Heart left ventricle (tissue), 16 donors: ENCODE measurements around the gene SNRPA1. TPM values are rescaled to one million over a fixed set of nuclear protein-coding genes. Genes with fewer than 3 reads are reported as not detected.

Source experiments
- ATAC-seq, 4 donors: fragments of 200-7000 bp; cut with Tn5 transposase; one replicate each; pipeline ENCODE4 v1.9.1; 2020 to 2022; ENCODE audit warnings: moderate library complexity in 4 of 4, mild to moderate bottlenecking in 3 of 4, moderate number of reproducible peaks in 1 of 4
- DNase-seq, 5 donors: peaks; one replicate each; pipeline ENCODE4 v3.0.0-alpha.2; 2020
- H3K27ac ChIP-seq, 12 donors: fragments of 200-600 bp; sonication (generic) in 4 of 12; one replicate each; pipeline versions ENCODE4 v1.5.0 to v1.8.0; 2016 to 2022; ENCODE audit warnings: mild to moderate bottlenecking in 2 of 12
- H3K27me3 ChIP-seq, 9 donors: fragments of 200-600 bp; sonication (generic) in 2 of 9; one replicate each; pipeline versions ENCODE4 v1.5.1 to v1.8.0; 2016 to 2022; ENCODE audit warnings: mild to moderate bottlenecking in 3 of 9
- H3K36me3 ChIP-seq, 9 donors: fragments of 200-600 bp; sonication (generic) in 2 of 9; one replicate each; pipeline versions ENCODE4 v1.5.0 to v1.8.0; 2018 to 2022; ENCODE audit warnings: mild to moderate bottlenecking in 2 of 9
- H3K4me1 ChIP-seq, 12 donors: fragments of 200-600 bp; sonication (generic) in 4 of 12; one replicate each; pipeline versions ENCODE4 v1.5.0 to v1.8.0; 2016 to 2022; ENCODE audit warnings: mild to moderate bottlenecking in 3 of 12
- H3K4me3 ChIP-seq, 12 donors: fragments of 200-600 bp; sonication (generic) in 4 of 12; one replicate each; pipeline versions ENCODE4 v1.5.0 to v1.8.0; 2017 to 2022; ENCODE audit warnings: mild to moderate bottlenecking in 9 of 12, moderate library complexity in 4 of 12
- H3K9me3 ChIP-seq, 12 donors: fragments of 200-600 bp; sonication (generic) in 4 of 12; one replicate each; pipeline versions ENCODE4 v1.5.0 to v1.8.0; 2016 to 2022; ENCODE audit warnings: mild to moderate bottlenecking in 1 of 12
- CTCF ChIP-seq, 12 donors: fragments of 200-600 bp; sonication (generic) in 4 of 12; IDR thresholded peaks; one replicate each; pipeline versions ENCODE4 v1.5.0 to v1.8.0; 2018 to 2022; ENCODE audit warnings: antibody characterized with exemption in 12 of 12, mild to moderate bottlenecking in 5 of 12
- POLR2A ChIP-seq, 2 donors: fragments of 450-650 bp; IDR thresholded peaks; one replicate each; pipeline ENCODE4 v1.6.1; 2017; ENCODE audit warnings: antibody characterized with exemption in 2 of 2, mild to moderate bottlenecking in 2 of 2, moderate library complexity in 2 of 2
- WGBS, 4 donors: extraction: QIAGEN DNeasy Blood & Tissue Kit in 2 of 4; methylation state at CpG; one replicate each; pipeline versions ENCODE4 v1.1.5 to v1.1.7; 2013 to 2018; 5-methylcytosine and 5-hydroxymethylcytosine counted together
- intact Hi-C, 10 donors: fragments of 100-400 bp; cut with DNase I; formaldehyde crosslinking; loops; one replicate each; pipeline versions ENCODE4 v1.11.1 to v1.14.2; 2022
- polyA plus RNA-seq, 2 donors: library from polyadenylated mRNA; stranded (reverse); fragments of 200-250 nt; gene quantifications; one replicate each; pipeline ENCODE4 v1.2.3, GENCODE V29; 2013
- total RNA-seq, 9 donors: library from RNA; depleted of rRNA in 2 of 9; stranded (reverse); fragments of >200 nt in 2 of 9; fragmentation: NEBNext Ultra II Directional in 3 of 9; extraction: Animal tissue kit (Norgen Biotek cat#: 25700) in 3 of 9; gene quantifications; one replicate each; pipeline versions ENCODE4 v1.1.0 to v1.2.4, GENCODE V29; 2016 to 2023
- donor health status: ischemic (EF 13 %, LVEDD 7.1; RV severe dilation, severe dysfunction).
- donor health status: healthy with polysubstance abuse.
- donor health status: DM: no; HTN: yes; CAD: no.
- donor health status: DM: no; HTN: no; CAD: no.
- donor health status: ischemic (EF 25% LVEDD 6.9; RV normal size, moderate dysfunction).
- donor health status: ischemic (EF 25% LVEDD 5.7; RV mildly dilated, moderate dysfunction).
- donor health status: healthy.
- donor health status: DM: yes; HTN: yes; CAD: no.
- donor health status: ischemic (EF 35%, LVEDD 5.7; RV mildly dilated, moderate dysfunction).
- donor health status: nonischemic (EF 11% LVEDD 7.7; RV severe dilation, severe dysfunction).
- donor health status: DM: yes; HTN: yes; CAD: no.
- donor health status: PGD.
- donor health status: ischemic (EF 29% LVEDD 5.4; RV normal size, mild dysfunction).
- donor health status: nonischemic (EF 23%, LVEDD 6.1; RV moderate dilation, normal function).

Gene SNRPA1
- total and polyA plus RNA-seq, 11 donors: 17.6 to 57.8 (median 30.2) TPM

GRCh38 chr15:101307048-101307896 is 12.2 kb upstream of the SNRPA1 start:
- intact Hi-C loops: loop anchor here in 1 of 10 donors (10.0 kb wide), 1 partner anchor 188 kb away; no protein-coding TSS in a partner anchor
- WGBS, 4 donors: 78 to 81% (median 79%) methylated on average over 7 to 24 of the region's 24 CpGs
- H3K4me3 ChIP-seq: no peak overlapping the region
- TF ChIP-seq POLR2A (IDR thresholded peaks at IDR 0.05): no peak
- no peak for TF ChIP-seq CTCF (IDR thresholded peaks at IDR 0.05)
- H3K9me3 ChIP-seq: no peaks in the 10 kb centered on the region
- ATAC-seq (peak in 1 of 4 donors; percentile 17), DNase-seq (peak in 1 of 5 donors; percentile 4)
- no peak overlapping the region for H3K27ac ChIP-seq
- no peaks in the 10 kb centered on the region for H3K4me1 ChIP-seq
- H3K27me3 ChIP-seq: peaks cover 0 to 7% (median 0%) of the 10 kb centered on the region in 9 donors
- peaks cover 0 to 5% (median 0%) of the 10 kb centered on the region in 9 donors for H3K36me3 ChIP-seq

GRCh38 chr15:101306341-101307047 is 11.4 kb upstream of the SNRPA1 start:
- DNase-seq: no peak
- ATAC-seq: no peak
- intact Hi-C loops: loop anchor here in 1 of 10 donors (10.0 kb wide), 1 partner anchor 188 kb away; no protein-coding TSS in a partner anchor
- WGBS, 4 donors: 79 to 89% (median 82%) methylated on average over 9 to 10 of the region's 10 CpGs
- H3K27me3 ChIP-seq: peaks cover 0 to 7% (median 0%) of the 10 kb centered on the region in 9 donors
- no peak for TF ChIP-seq POLR2A (IDR thresholded peaks at IDR 0.05)
- TF ChIP-seq CTCF (IDR thresholded peaks at IDR 0.05): no peak
- H3K27ac ChIP-seq: no peak overlapping the region
- H3K36me3 ChIP-seq: peaks cover 0 to 5% (median 0%) of the 10 kb centered on the region in 9 donors
- H3K4me1 ChIP-seq: no peaks in the 10 kb centered on the region
- H3K9me3 ChIP-seq: no peaks in the 10 kb centered on the region
- H3K4me3 ChIP-seq: no peak overlapping the region

- Histone ChIP-seq H3K4me1 (no peaks in the 10 kb centered on the region), H3K27me3 (peaks cover 0 to 7% (median 0%) of the 10 kb centered on the region in 9 donors), H3K36me3 (peaks cover 0 to 5% (median 0%) of the 10 kb centered on the region in 9 donors), H3K27ac (no peak overlapping the region), H3K4me3 (no peak overlapping the region), H3K9me3 (no peaks in the 10 kb centered on the region)
- DNase-seq: no peak
- TF ChIP-seq CTCF (IDR thresholded peaks at IDR 0.05): no peak
- ATAC-seq: no peak
- intact Hi-C loops: loop anchor here in 1 of 10 donors (10.0 kb wide), 1 partner anchor 189 kb away; no protein-coding TSS in a partner anchor
- 80 to 88% (median 83%) methylated on average over 8 of the region's 8 CpGs for WGBS, 4 donors
These were observed 10.8 kb upstream of the SNRPA1 start for GRCh38 chr15:101305820-101306255.

- peaks cover 0 to 6% (median 0%) of the 10 kb centered on the region in 9 donors for H3K27me3 ChIP-seq
- no peaks in the 10 kb centered on the region for H3K36me3 ChIP-seq
- H3K9me3 ChIP-seq: no peaks in the 10 kb centered on the region
- DNase-seq (no peak), ATAC-seq (no peak)
- H3K4me3 ChIP-seq: no peak overlapping the region
- intact Hi-C loops: loop anchor here in 7 of 10 donors (5.0 to 10.0 kb wide), 5 partner anchors 191 to 339 kb away; no protein-coding TSS in a partner anchor
- H3K27ac ChIP-seq: no peak overlapping the region
- WGBS, 4 donors: 69 to 74% (median 69%) methylated on average over 4 of the region's 4 CpGs
- TF ChIP-seq CTCF (IDR thresholded peaks at IDR 0.05) (no peak), POLR2A (IDR thresholded peaks at IDR 0.05) (no peak)
- peaks cover 0 to 4% (median 0%) of the 10 kb centered on the region in 12 donors for H3K4me1 ChIP-seq
These were observed 8.4 kb upstream of the SNRPA1 start for GRCh38 chr15:101303408-101303807.
